GM15510 (cell line): ENCODE measurements around the gene ZNF423.

Experiments used
- POLR2A ChIP-seq: IDR thresholded peaks from 3 replicates; pipeline ENCODE4 v1.6.1; 2011; ENCODE audit warnings: borderline replicate concordance; ENCODE audit not compliant: insufficient read length; ENCODE audit errors: extremely low read depth

ZNF423 gene

GRCh38 chr16:49750341-49751000 lies 105.4 kb downstream of the ZNF423 start:
- TF ChIP-seq POLR2A: no peak

GRCh38 chr16:49749816-49750215 lies 106.1 kb downstream of the ZNF423 start:
- no peak for TF ChIP-seq POLR2A

- no peak for TF ChIP-seq POLR2A
Observed at GRCh38 chr16:49748322-49748721, 107.6 kb downstream of the ZNF423 start.

GRCh38 chr16:49747654-49748053 lies 108.3 kb downstream of the ZNF423 start:
- TF ChIP-seq POLR2A: no peak

GRCh38 chr16:49746545-49746944 lies 109.4 kb downstream of the ZNF423 start:
- no peak for TF ChIP-seq POLR2A

GRCh38 chr16:49745311-49745747 lies 110.6 kb downstream of the ZNF423 start:
- TF ChIP-seq POLR2A: no peak

GRCh38 chr16:49744244-49745220 lies 111.4 kb downstream of the ZNF423 start:
- no peak for TF ChIP-seq POLR2A

GRCh38 chr16:49743658-49744057 lies 112.3 kb downstream of the ZNF423 start:
- no peak for TF ChIP-seq POLR2A

- TF ChIP-seq POLR2A: no peak
Observed at GRCh38 chr16:49743203-49743464, 112.8 kb downstream of the ZNF423 start.

- TF ChIP-seq POLR2A: no peak
Observed at GRCh38 chr16:49742428-49743202, 113.3 kb downstream of the ZNF423 start.

- no peak for TF ChIP-seq POLR2A
Observed at GRCh38 chr16:49740256-49740655, 115.7 kb downstream of the ZNF423 start.

- TF ChIP-seq POLR2A: no peak
Observed at GRCh38 chr16:49739381-49739780, 116.5 kb downstream of the ZNF423 start.

GRCh38 chr16:49738832-49739231 lies 117.1 kb downstream of the ZNF423 start:
- TF ChIP-seq POLR2A: no peak

- TF ChIP-seq POLR2A: no peak
Observed at GRCh38 chr16:49738001-49738400, 117.9 kb downstream of the ZNF423 start.

- TF ChIP-seq POLR2A: no peak
Observed at GRCh38 chr16:49737541-49737940, 118.4 kb downstream of the ZNF423 start.
